ENCODE results near the gene FRAS1. TPM values are rescaled to one million over a fixed set of nuclear protein-coding genes. Genes with fewer than 3 reads are reported as not detected.

Gene FRAS1
- total and polyA plus RNA-seq, 9 of the 15 experiments (the other 6 are each of a cell fraction or from before 2014, with no cell fraction given): under 0.01 to 0.11 (median 0.04) TPM; not detected in 2

GRCh38 chr4:78584863-78585547, 527.9 kb downstream of the FRAS1 start (continued):
- TF ChIP-seq AFF1 (IDR thresholded peaks at IDR 0.05; ENCODE audit: low read depth in 1 of 2, partially characterized antibody in 2 of 2) (no peak), PRPF4 (IDR thresholded peaks at IDR 0.05; ENCODE audit: insufficient read depth, low read depth, low read length, poor library complexity, severe bottlenecking) (no peak), GATAD2A (IDR thresholded peaks at IDR 0.05) (no peak), MYC (IDR thresholded peaks at IDR 0.05; ENCODE audit: low read depth, low read length) (no peak), MYC (CRISPR knock-in tag; IDR thresholded peaks at IDR 0.05; ENCODE audit: borderline replicate concordance, low read depth) (no peak), ZBTB17 (CRISPR knock-in tag; IDR thresholded peaks at IDR 0.05) (no peak), MNT (conservative IDR thresholded peaks at IDR 0.05) (no peak), ARID4B (CRISPR knock-in tag; IDR thresholded peaks at IDR 0.05) (no peak), ZNF707 (CRISPR knock-in tag; conservative IDR thresholded peaks at IDR 0.05) (no peak), CEBPB (tag; IDR thresholded peaks at IDR 0.05) (no peak), GATA2 (CRISPR knock-in tag; IDR thresholded peaks at IDR 0.05) (no peak)
